Measurements from ENCODE around the gene RPL35.
A peak's percentile ranks its signal among the peaks of the same experiment; 100 is the strongest.

- TF ChIP-seq CTCF (IDR thresholded peaks at IDR 0.05) (no peak), TAF1 (IDR thresholded peaks at IDR 0.05; ENCODE audit: borderline replicate concordance, low read depth, low read length) (no peak), GABPA (IDR thresholded peaks at IDR 0.05; ENCODE audit: low read depth) (no peak), POLR2AphosphoS5 (IDR thresholded peaks at IDR 0.05; ENCODE audit: low read depth, low read length) (peak; percentile 23; the same call in 1 of the 2 replicates), EZH2phosphoT487 (IDR thresholded peaks at IDR 0.05; ENCODE audit: borderline replicate concordance, low read depth) (no peak), SMC3 (IDR thresholded peaks at IDR 0.05; ENCODE audit: low read depth, low read length) (no peak), CHD2 (IDR thresholded peaks at IDR 0.05; ENCODE audit: low read length, partially characterized antibody) (no peak), EP300 (IDR thresholded peaks at IDR 0.05; ENCODE audit: borderline replicate concordance in 1 of 2, low read depth in 1 of 2, low read length in 1 of 2) (peak in 1 of 2 experiments; percentile 38; a peak in 1 of 4 replicates), JUND (IDR thresholded peaks at IDR 0.05) (no peak), FOXJ3 (CRISPR knock-in tag; IDR thresholded peaks at IDR 0.05) (no peak), MAX (IDR thresholded peaks at IDR 0.05; ENCODE audit: low read depth) (0 out of 2 replicates have a peak, but pooled peaks have one; percentile 28)
These were observed 26.7 kb downstream of the RPL35 start for GRCh38 chr9:124835026-124835557.

Data from SK-N-SH (cell line).